AG04449 (cell line): Measurements from ENCODE around the gene VPS36.
"Not testable (repeated sequence)": the region's sequence is repeated elsewhere in the genome, so short reads cannot be mapped to it uniquely, and the experiment has no call there.

Experiments used
- CTCF ChIA-PET: fragments of 350-600 bp; formaldehyde crosslinking; extraction: SDS; loops from one replicate; lab custom pipeline; 2021; ENCODE audit warnings: antibody characterized with exemption; lab: Yijun Ruan, JAX
- POLR2A ChIA-PET: fragments of 400-600, 350-600 bp; formaldehyde crosslinking; extraction: SDS; loops from one replicate; lab custom pipeline; 2020; ENCODE audit warnings: antibody characterized with exemption, inconsistent platforms; lab: Yijun Ruan, JAX
- DNase-seq: peaks from one replicate; pipeline ENCODE4 v3.0.0-alpha.2; 2010; ENCODE audit warnings: low read depth, low spot score
- H3K4me3 ChIP-seq: 2 replicates; pipeline ENCODE4 v1.5.1; 2011; ENCODE audit warnings: low read depth, mild to moderate bottlenecking, control low read depth, low read length
- CTCF ChIP-seq: IDR thresholded peaks from one replicate; pipeline ENCODE4 v1.5.1; 2011; ENCODE audit warnings: mild to moderate bottlenecking, moderate library complexity, low read length, control low read depth, inconsistent platforms; ENCODE audit not compliant: insufficient read depth; ENCODE audit errors: missing control alignments

Gene VPS36

GRCh38 chr13:52414051-52414450, 36.4 kb downstream of the VPS36 start:
- ChIA-PET CTCF (interaction anchor here (4.6 kb wide), 1 partner anchor 37 kb away, joined by 25 read pairs; the partner anchor contains the start of gene VPS36), POLR2A (interaction anchor here (0.6 kb wide), 1 partner anchor 16 kb away, joined by 3 read pairs; no protein-coding TSS in a partner anchor)
- no peak for TF ChIP-seq CTCF
- no peak overlapping the region for H3K4me3 ChIP-seq
- no peak for DNase-seq

- ChIA-PET POLR2A (no interaction called here), CTCF (interaction anchor here (0.6 to 4.6 kb wide), 2 partner anchors 39 to 72 kb away, joined by 3 to 25 read pairs; partner anchors contain the start of gene VPS36)
- no peak for TF ChIP-seq CTCF
- DNase-seq = no peak
- no peak overlapping the region for H3K4me3 ChIP-seq
Measured at GRCh38 chr13:52412128-52412527, 38.3 kb downstream of the VPS36 start.

GRCh38 chr13:52411629-52412028, 38.8 kb downstream of the VPS36 start:
- peak; percentile 45 for DNase-seq
- TF ChIP-seq CTCF = no peak
- ChIA-PET POLR2A (no interaction called here), CTCF (interaction anchor here (1.5 to 4.6 kb wide), 2 partner anchors 39 to 67 kb away, joined by 3 to 25 read pairs; partner anchors contain the start of gene VPS36)
- H3K4me3 ChIP-seq = no peak overlapping the region

GRCh38 chr13:52408071-52408658, 42.3 kb downstream of the VPS36 start:
- CTCF ChIA-PET, DNase-seq, POLR2A ChIA-PET, H3K4me3 ChIP-seq: not testable (repeated sequence)

- POLR2A ChIA-PET, H3K4me3 ChIP-seq, DNase-seq, CTCF ChIA-PET: not testable (repeated sequence)
Measured at GRCh38 chr13:52407436-52407835, 43.0 kb downstream of the VPS36 start.

GRCh38 chr13:52406629-52407028, 43.8 kb downstream of the VPS36 start:
- no peak for TF ChIP-seq CTCF

GRCh38 chr13:52405767-52406494, 44.5 kb downstream of the VPS36 start, which contains the start of gene THSD1:
Gene THSD1, minus strand, starts transcription at chr13:52406172. Its CDS starts 3,572 bp downstream, at chr13:52402600.
- ChIA-PET POLR2A (no interaction called here), CTCF (interaction anchor here (0.9 kb wide), 1 partner anchor 45 kb away, joined by 4 read pairs; no protein-coding TSS in a partner anchor)
- peak within 1 kb of the TSS; percentile 66 for H3K4me3 ChIP-seq
- TF ChIP-seq CTCF = no peak
- no peak for DNase-seq

More at GRCh38 chr13:52406629-52407028, 43.8 kb downstream of the VPS36 start:
- ChIA-PET CTCF (interaction anchor here (0.6 kb wide), 1 partner anchor 44 kb away, joined by 3 read pairs; the partner anchor contains the start of gene VPS36), POLR2A (no interaction called here)
- DNase-seq = no peak
- H3K4me3 ChIP-seq = peak overlapping the region; percentile 66
